Activated naive CD4-positive, alpha-beta T cell treated with anti-CD3 and anti-CD28 coated beads for 36 hours (primary cell): ENCODE results near the gene NSMCE3. TPM values are rescaled to one million over a fixed set of nuclear protein-coding genes. Genes with fewer than 3 reads are reported as not detected.

Experiments used
- CTCF ChIA-PET: fragments of 350-600 bp; sonication (Branson Sonifier 250); formaldehyde crosslinking; loops from one replicate; lab custom pipeline; 2021; ENCODE audit warnings: antibody characterized with exemption; lab: Charles Lee
- DNase-seq: peaks from one replicate; pipeline ENCODE4 v3.0.0-alpha.2; 2020
- H3K27ac Mint-ChIP-seq: one replicate; pipeline ENCODE4 v1.8.0; 2021; ENCODE audit warnings: mild to moderate bottlenecking, mixed read lengths
- H3K27me3 Mint-ChIP-seq: one replicate; pipeline ENCODE4 v1.8.0; 2021; ENCODE audit warnings: low read depth, mixed read lengths
- H3K36me3 Mint-ChIP-seq: one replicate; pipeline ENCODE4 v1.8.0; 2021; ENCODE audit warnings: low read depth, mixed read lengths
- H3K4me1 Mint-ChIP-seq: one replicate; pipeline ENCODE4 v1.8.0; 2021; ENCODE audit warnings: low read depth, mixed read lengths
- H3K4me3 Mint-ChIP-seq: one replicate; pipeline ENCODE4 v1.8.0; 2021; ENCODE audit warnings: mild to moderate bottlenecking, moderate library complexity, mixed read lengths
- H3K9me3 Mint-ChIP-seq: one replicate; pipeline ENCODE4 v1.8.0; 2021; ENCODE audit warnings: mixed read lengths
- intact Hi-C: fragments of 100-400 bp; cut with micrococcal nuclease; formaldehyde crosslinking; loops from one replicate; pipeline ENCODE4 v1.15.1; 2023
- total RNA-seq, 2 experiments: library from RNA; stranded (reverse); gene quantifications; one replicate each; pipeline ENCODE4 v1.2.3, GENCODE V29; 2021

Gene NSMCE3
- total RNA-seq, 2 experiments from 2014 or later: 6.1 to 6.6 TPM

- Mint-ChIP-seq H3K27ac (no peak overlapping the region), H3K9me3 (no peaks in the 10 kb centered on the region), H3K4me3 (no peak overlapping the region), H3K4me1 (no peaks in the 10 kb centered on the region), H3K27me3 (peaks cover 9% of the 10 kb centered on the region), H3K36me3 (no peaks in the 10 kb centered on the region)
- CTCF ChIA-PET: interaction anchor here (0.6 kb wide), 1 partner anchor 46 kb away, joined by 3 read pairs; no protein-coding TSS in a partner anchor
- no peak for DNase-seq
- intact Hi-C loops: no loop called here
These were observed 19.6 kb upstream of the NSMCE3 start for GRCh38 chr15:29289173-29289572.

GRCh38 chr15:29285386-29285785, 15.8 kb upstream of the NSMCE3 start:
- no peak overlapping the region for H3K4me3 Mint-ChIP-seq
- CTCF ChIA-PET: no interaction called here
- peaks cover 22% of the 10 kb centered on the region for H3K27me3 Mint-ChIP-seq
- no peak for DNase-seq
- H3K27ac Mint-ChIP-seq: no peak overlapping the region
- no peaks in the 10 kb centered on the region for H3K36me3 Mint-ChIP-seq
- no peaks in the 10 kb centered on the region for H3K4me1 Mint-ChIP-seq
- H3K9me3 Mint-ChIP-seq: no peaks in the 10 kb centered on the region
- intact Hi-C loops: no loop called here

- H3K27ac Mint-ChIP-seq: no peak overlapping the region
- intact Hi-C loops: no loop called here
- CTCF ChIA-PET: no interaction called here
- H3K36me3 Mint-ChIP-seq: no peaks in the 10 kb centered on the region
- no peaks in the 10 kb centered on the region for H3K9me3 Mint-ChIP-seq
- H3K4me3 Mint-ChIP-seq: no peak overlapping the region
- peaks cover 27% of the 10 kb centered on the region for H3K27me3 Mint-ChIP-seq
- no peaks in the 10 kb centered on the region for H3K4me1 Mint-ChIP-seq
- no peak for DNase-seq
These were observed 13.8 kb upstream of the NSMCE3 start for GRCh38 chr15:29283381-29283780.

DNA sequence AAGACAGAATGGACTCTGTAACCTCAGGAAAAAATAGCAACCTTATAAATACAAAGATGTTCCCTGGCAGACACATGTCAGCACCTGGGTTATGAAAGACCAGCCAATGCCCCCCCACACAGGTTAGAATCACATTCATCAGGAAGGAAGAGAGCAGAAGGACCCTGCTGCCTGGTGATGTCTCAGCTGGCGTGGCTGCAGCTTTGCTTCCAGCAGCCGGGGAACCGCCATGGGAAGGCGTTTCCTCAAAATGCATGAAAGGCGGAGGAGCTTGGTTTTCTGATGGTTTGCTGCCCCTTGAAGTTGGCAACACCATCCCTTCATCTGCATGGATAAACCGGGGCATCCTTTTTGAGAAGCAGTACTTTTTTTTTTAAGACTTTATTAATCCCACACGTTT, 10.9 kb upstream of the NSMCE3 start:
- H3K27me3 Mint-ChIP-seq: peaks cover 21% of the 10 kb centered on the region
- CTCF ChIA-PET: interaction anchor here (0.6 to 0.7 kb wide), 2 partner anchors 62 to 223 kb away, joined by 3 read pairs; no protein-coding TSS in a partner anchor
- H3K27ac Mint-ChIP-seq: no peak overlapping the region
- H3K36me3 Mint-ChIP-seq: no peaks in the 10 kb centered on the region
- intact Hi-C loops: no loop called here
- no peaks in the 10 kb centered on the region for H3K4me1 Mint-ChIP-seq
- DNase-seq: no peak
- no peaks in the 10 kb centered on the region for H3K9me3 Mint-ChIP-seq
- no peak overlapping the region for H3K4me3 Mint-ChIP-seq

DNA sequence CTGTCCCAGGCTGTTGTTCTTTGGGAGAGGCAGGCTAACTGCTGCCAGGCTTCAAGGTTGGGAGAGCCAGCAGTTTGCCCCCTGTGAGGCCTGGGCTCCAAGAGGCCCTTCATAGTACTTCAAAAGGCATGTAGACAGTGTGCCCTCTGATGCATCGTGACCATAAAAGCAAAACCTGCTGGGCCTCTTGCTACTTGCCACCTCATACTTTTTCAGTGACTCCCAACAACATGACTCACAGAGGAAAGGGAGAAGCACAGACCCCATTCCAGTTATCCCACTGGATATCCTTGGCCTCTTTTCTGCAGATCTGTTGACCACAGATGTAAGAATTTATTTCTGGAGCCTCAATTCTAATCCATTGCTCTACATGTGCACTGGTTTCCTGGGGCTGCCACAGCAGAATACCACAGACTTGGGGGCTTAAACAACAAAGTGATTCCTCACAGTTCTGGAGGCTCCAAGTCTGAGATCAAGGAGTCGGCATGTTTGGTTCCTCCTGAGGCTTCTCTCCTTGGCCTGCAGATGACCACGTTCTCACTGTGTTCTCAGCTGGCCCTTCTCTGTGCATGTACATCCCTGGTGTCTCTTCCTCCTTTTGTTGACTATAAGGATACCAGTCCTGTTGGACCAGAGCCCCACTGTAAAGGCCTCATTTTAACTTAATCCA, 8.9 kb upstream of the NSMCE3 start:
- DNase-seq: no peak
- CTCF ChIA-PET: no interaction called here
- H3K4me3 Mint-ChIP-seq: no peak overlapping the region
- no peaks in the 10 kb centered on the region for H3K36me3 Mint-ChIP-seq
- no peaks in the 10 kb centered on the region for H3K4me1 Mint-ChIP-seq
- H3K27me3 Mint-ChIP-seq: peaks cover 15% of the 10 kb centered on the region
- no peak overlapping the region for H3K27ac Mint-ChIP-seq
- H3K9me3 Mint-ChIP-seq: no peaks in the 10 kb centered on the region
- intact Hi-C loops: no loop called here

DNA sequence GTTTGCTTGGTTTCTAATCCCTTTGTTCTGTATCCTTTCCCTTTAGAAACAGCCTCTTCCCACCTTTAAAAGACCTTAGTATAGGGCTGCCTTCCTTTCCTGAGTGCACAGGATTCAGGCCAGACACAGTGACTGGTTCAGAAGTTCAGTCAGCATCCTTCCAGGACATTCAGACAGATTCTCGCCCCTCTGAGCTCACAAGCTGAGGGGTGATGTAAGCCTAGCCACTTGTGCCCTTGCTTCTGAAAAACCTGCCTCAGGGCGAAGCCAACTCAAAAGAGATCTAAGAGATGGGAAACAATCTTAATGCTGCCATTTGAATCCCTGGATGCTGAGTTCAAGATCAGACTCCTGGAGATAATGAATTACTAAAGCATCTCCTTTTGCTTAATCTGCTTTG, 6.7 kb upstream of the NSMCE3 start:
- no peak for DNase-seq
- Mint-ChIP-seq H3K36me3 (no peaks in the 10 kb centered on the region), H3K4me3 (no peak overlapping the region), H3K9me3 (no peaks in the 10 kb centered on the region), H3K27ac (no peak overlapping the region), H3K4me1 (no peaks in the 10 kb centered on the region), H3K27me3 (peaks cover 8% of the 10 kb centered on the region)
- intact Hi-C loops: no loop called here
- CTCF ChIA-PET: no interaction called here

DNA sequence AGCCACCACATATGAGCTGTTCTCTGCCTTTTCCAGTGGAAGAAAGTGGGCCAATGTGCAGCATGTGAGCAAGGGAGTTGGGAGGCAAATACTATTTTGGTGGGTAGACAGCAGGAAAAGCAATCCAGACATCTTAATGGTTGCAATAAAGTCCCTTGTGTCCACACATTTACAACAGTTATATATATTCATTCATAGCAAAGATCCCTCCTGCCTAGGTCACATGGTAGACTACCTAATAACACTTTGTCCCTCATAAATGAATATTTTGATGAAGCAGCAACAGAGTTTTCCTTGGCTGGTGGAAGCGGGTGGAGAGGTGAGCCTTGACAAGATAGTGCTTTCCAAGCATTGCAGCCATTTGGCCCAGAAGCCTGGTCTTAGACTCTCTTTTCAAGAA, 6.2 kb upstream of the NSMCE3 start:
- Mint-ChIP-seq H3K9me3 (no peaks in the 10 kb centered on the region), H3K27ac (no peak overlapping the region), H3K27me3 (peaks cover 8% of the 10 kb centered on the region), H3K4me1 (no peaks in the 10 kb centered on the region), H3K4me3 (no peak overlapping the region), H3K36me3 (no peaks in the 10 kb centered on the region)
- DNase-seq: no peak
- CTCF ChIA-PET: interaction anchor here (0.7 kb wide), 1 partner anchor 394 kb away, joined by 3 read pairs; no protein-coding TSS in a partner anchor
- intact Hi-C loops: no loop called here

GRCh38 chr15:29274946-29275345, 5.3 kb upstream of the NSMCE3 start:
- H3K27me3 Mint-ChIP-seq: peaks cover under 1% of the 10 kb centered on the region
- no peaks in the 10 kb centered on the region for H3K36me3 Mint-ChIP-seq
- H3K9me3 Mint-ChIP-seq: no peaks in the 10 kb centered on the region
- H3K4me3 Mint-ChIP-seq: no peak overlapping the region
- intact Hi-C loops: no loop called here
- no peak overlapping the region for H3K27ac Mint-ChIP-seq
- no peak for DNase-seq
- peaks cover 2% of the 10 kb centered on the region for H3K4me1 Mint-ChIP-seq
- CTCF ChIA-PET: interaction anchor here (0.7 kb wide), 1 partner anchor 395 kb away, joined by 3 read pairs; no protein-coding TSS in a partner anchor

DNA sequence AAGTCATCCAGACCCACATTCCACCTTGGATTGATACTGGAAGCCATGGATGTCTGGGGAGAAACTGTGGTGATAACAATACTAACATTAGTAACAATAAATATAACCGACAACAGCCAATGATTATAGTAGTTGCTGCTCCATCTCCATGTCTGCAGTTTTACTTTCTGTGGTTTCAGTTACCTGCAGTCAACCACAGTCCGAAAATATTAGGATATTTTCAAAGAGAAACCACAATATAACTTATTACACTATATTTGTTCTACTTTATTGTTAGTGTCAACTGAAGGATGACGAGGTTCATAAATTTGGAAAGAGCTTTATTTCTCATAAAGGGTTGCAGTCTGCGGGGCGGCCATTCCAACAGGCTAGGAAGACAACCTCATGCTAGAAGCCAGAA, 2.6 kb upstream of the NSMCE3 start:
- CTCF ChIA-PET: no interaction called here
- peaks cover 2% of the 10 kb centered on the region for H3K36me3 Mint-ChIP-seq
- no peak overlapping the region for H3K27ac Mint-ChIP-seq

GRCh38 chr15:29270976-29271375, 1.4 kb upstream of the NSMCE3 start:
- H3K4me1 Mint-ChIP-seq: peaks cover 23% of the 10 kb centered on the region
- H3K9me3 Mint-ChIP-seq: no peaks in the 10 kb centered on the region
- H3K27ac Mint-ChIP-seq: no peak overlapping the region
- peaks cover 2% of the 10 kb centered on the region for H3K36me3 Mint-ChIP-seq
- intact Hi-C loops: no loop called here
- CTCF ChIA-PET: interaction anchor here (0.5 kb wide), 1 partner anchor 41 kb away, joined by 3 read pairs; no protein-coding TSS in a partner anchor
- no peaks in the 10 kb centered on the region for H3K27me3 Mint-ChIP-seq
- no peak overlapping the region for H3K4me3 Mint-ChIP-seq
- DNase-seq: no peak

More for the DNA sequence above, 2.6 kb upstream of the NSMCE3 start:
- Mint-ChIP-seq H3K9me3 (no peaks in the 10 kb centered on the region), H3K27me3 (no peaks in the 10 kb centered on the region), H3K4me1 (peaks cover 10% of the 10 kb centered on the region), H3K4me3 (no peak overlapping the region)
- no peak for DNase-seq
- intact Hi-C loops: no loop called here

DNA sequence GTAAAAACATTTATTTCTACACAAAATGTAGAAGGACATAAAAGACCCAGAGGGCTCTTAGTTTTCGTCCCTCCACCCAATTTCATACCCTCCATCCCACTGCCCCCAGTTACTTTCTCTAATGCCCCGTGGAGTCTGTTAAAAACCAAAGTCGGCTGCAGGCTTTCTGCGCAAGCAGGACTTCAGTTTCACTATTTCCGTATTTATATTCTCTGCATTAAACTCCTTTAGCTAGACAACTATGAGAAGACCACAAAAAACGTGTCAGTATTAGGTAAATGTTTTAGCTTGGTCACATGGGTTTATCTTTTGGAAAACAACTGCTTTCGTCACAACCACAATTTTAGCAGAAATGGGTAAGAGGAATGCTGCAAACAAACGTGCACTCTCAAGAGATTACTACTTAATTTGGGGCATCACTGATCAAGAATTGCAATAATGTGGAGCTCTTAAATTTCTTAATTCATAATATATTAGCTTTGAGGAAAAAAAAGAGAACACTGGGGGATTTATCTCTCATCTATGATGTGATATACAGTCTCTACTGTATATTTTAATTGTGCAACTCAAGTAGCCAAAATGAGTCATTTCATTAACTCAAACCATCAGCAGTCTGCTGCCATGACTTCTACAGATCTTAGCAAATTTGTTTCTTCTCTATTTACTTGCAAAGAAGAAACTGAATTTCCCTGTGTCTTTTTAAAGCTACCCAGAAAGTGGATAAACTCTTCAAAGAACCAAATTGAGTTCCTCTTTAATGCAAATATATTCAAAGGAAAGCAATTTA, 740 bp upstream of the NSMCE3 start:
- intact Hi-C loops: no loop called here
- Mint-ChIP-seq H3K4me1 (peaks cover 27% of the 10 kb centered on the region), H3K4me3 (peak overlapping the region; percentile 86), H3K36me3 (peaks cover 2% of the 10 kb centered on the region), H3K27ac (peak overlapping the region; percentile 95), H3K27me3 (no peaks in the 10 kb centered on the region), H3K9me3 (no peaks in the 10 kb centered on the region)
- DNase-seq: no peak
- CTCF ChIA-PET: interaction anchor here (0.5 to 0.8 kb wide), 2 partner anchors 42 to 84 kb away, joined by 3 to 5 read pairs; no protein-coding TSS in a partner anchor

DNA sequence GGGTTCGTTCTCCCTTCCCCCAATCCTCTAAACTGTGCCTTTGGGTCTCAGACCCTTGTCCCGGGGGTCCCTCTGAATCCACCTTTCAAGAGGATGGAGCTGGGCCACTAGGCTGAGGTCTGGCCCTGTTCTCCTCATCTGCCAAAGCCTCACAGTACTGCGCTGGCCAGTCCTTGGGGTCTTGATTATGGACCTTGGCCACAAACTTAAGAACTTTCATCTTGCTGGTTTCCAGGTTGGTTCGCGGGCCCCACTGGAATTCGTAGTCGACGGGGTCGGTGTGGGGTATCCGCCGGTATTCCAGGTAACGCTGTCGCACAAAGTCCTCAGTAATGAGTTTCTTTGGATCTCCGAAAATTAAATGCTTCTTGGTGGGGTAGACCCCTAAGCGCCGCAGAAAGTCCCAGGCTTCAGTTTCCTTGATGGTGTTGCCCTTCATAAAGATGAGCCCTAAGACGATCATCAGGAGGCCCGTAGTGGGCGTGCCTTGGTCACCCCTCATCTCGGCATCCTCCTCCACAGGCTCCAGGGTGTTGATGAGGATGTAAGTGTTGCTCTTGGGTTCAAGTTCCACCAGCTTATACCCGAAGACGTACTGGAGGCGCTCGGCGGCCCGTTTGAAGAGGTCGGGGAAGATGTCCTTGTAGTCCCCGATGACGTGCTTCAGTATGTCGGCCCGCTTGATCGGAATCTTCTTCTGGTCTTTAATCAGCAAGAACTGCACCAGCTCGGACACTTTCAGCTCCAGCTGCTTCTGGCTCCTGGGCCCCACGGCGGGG, 727 bp downstream of the NSMCE3 start:
- peaks cover 2% of the 10 kb centered on the region for H3K36me3 Mint-ChIP-seq
- H3K27me3 Mint-ChIP-seq: no peaks in the 10 kb centered on the region
- intact Hi-C loops: loop anchor here (5.0 to 10.0 kb wide), 3 partner anchors 164 to 382 kb away; partner anchors contain the start of gene APBA2
- peak overlapping the region; percentile 96 for H3K4me3 Mint-ChIP-seq
- H3K4me1 Mint-ChIP-seq: peaks cover 27% of the 10 kb centered on the region
- H3K27ac Mint-ChIP-seq: peak overlapping the region; percentile 92
- H3K9me3 Mint-ChIP-seq: no peaks in the 10 kb centered on the region
- peak; percentile 57 for DNase-seq
- CTCF ChIA-PET: interaction anchor here (0.5 kb wide), 1 partner anchor 13 kb away, joined by 3 read pairs; no protein-coding TSS in a partner anchor
